ENCODE measurements around the gene PDCD11.

- TF ChIP-seq GATA2 (IDR thresholded peaks at IDR 0.05; ENCODE audit: low read depth, low read length) (no peak), GATA3 (IDR thresholded peaks at IDR 0.05; ENCODE audit: low read depth, low read length) (no peak)
These were observed 45.6 kb downstream of the PDCD11 start for GRCh38 chr10:103442031-103442461.

Data from SH-SY5Y (cell line).